Measurements from ENCODE around the gene PPM1A.

Gene PPM1A

GRCh38 chr14:60222820-60223219 lies 26.2 kb upstream of the PPM1A start:
- DNase-seq (ENCODE audit: low read depth), result no peak
- no peak overlapping the region for H3K4me3 ChIP-seq (ENCODE audit: low read depth, low read length)

GRCh38 chr14:60225265-60225664 lies 23.8 kb upstream of the PPM1A start:
- H3K4me3 ChIP-seq (ENCODE audit: low read depth, low read length), result no peak overlapping the region
- DNase-seq (ENCODE audit: low read depth), result no peak

- H3K4me3 ChIP-seq (ENCODE audit: low read depth, low read length), result no peak overlapping the region
- DNase-seq (ENCODE audit: low read depth), result no peak
Measured at GRCh38 chr14:60226298-60226697, 22.7 kb upstream of the PPM1A start.

GRCh38 chr14:60227291-60227690 lies 21.7 kb upstream of the PPM1A start:
- no peak for DNase-seq (ENCODE audit: low read depth)
- no peak overlapping the region for H3K4me3 ChIP-seq (ENCODE audit: low read depth, low read length)

GRCh38 chr14:60229614-60230013 lies 19.4 kb upstream of the PPM1A start:
- H3K4me3 ChIP-seq (ENCODE audit: low read depth, low read length), result no peak overlapping the region
- no peak for DNase-seq (ENCODE audit: low read depth)

GRCh38 chr14:60232185-60232584 lies 16.8 kb upstream of the PPM1A start:
- no peak for DNase-seq (ENCODE audit: low read depth)
- H3K4me3 ChIP-seq (ENCODE audit: low read depth, low read length), result no peak overlapping the region

GRCh38 chr14:60233251-60233650 lies 15.8 kb upstream of the PPM1A start:
- DNase-seq (ENCODE audit: low read depth), result no peak
- H3K4me3 ChIP-seq (ENCODE audit: low read depth, low read length), result no peak overlapping the region

- no peak for DNase-seq (ENCODE audit: low read depth)
- H3K4me3 ChIP-seq (ENCODE audit: low read depth, low read length), result no peak overlapping the region
Measured at GRCh38 chr14:60233891-60234290, 15.1 kb upstream of the PPM1A start.

GRCh38 chr14:60235440-60235839 lies 13.6 kb upstream of the PPM1A start:
- no peak overlapping the region for H3K4me3 ChIP-seq (ENCODE audit: low read depth, low read length)
- DNase-seq (ENCODE audit: low read depth), result no peak

GRCh38 chr14:60238955-60239354 lies 10.1 kb upstream of the PPM1A start:
- H3K4me3 ChIP-seq (ENCODE audit: low read depth, low read length), result no peak overlapping the region
- DNase-seq (ENCODE audit: low read depth), result no peak

GRCh38 chr14:60240139-60240856 lies 8.7 kb upstream of the PPM1A start:
- no peak for DNase-seq (ENCODE audit: low read depth)

GRCh38 chr14:60241091-60241490 lies 7.9 kb upstream of the PPM1A start:
- no peak for DNase-seq (ENCODE audit: low read depth)

More at GRCh38 chr14:60240139-60240856, 8.7 kb upstream of the PPM1A start:
- no peak overlapping the region for H3K4me3 ChIP-seq (ENCODE audit: low read depth, low read length)

GRCh38 chr14:60242429-60242828 lies 6.6 kb upstream of the PPM1A start:
- H3K4me3 ChIP-seq (ENCODE audit: low read depth, low read length), result no peak overlapping the region
- no peak for DNase-seq (ENCODE audit: low read depth)

More at GRCh38 chr14:60241091-60241490, 7.9 kb upstream of the PPM1A start:
- H3K4me3 ChIP-seq (ENCODE audit: low read depth, low read length), result no peak overlapping the region

GRCh38 chr14:60245380-60246177 lies 3.4 kb upstream of the PPM1A start:
- no peak for DNase-seq (ENCODE audit: low read depth)
- no peak overlapping the region for H3K4me3 ChIP-seq (ENCODE audit: low read depth, low read length)

- peak; percentile 86 for DNase-seq (ENCODE audit: low read depth)
- peak overlapping the region; percentile 73 for H3K4me3 ChIP-seq (ENCODE audit: low read depth, low read length)
Measured at GRCh38 chr14:60247994-60248696, 876 bp upstream of the PPM1A start.

- H3K4me3 ChIP-seq (ENCODE audit: low read depth, low read length), result peak overlapping the region; percentile 79
- DNase-seq (ENCODE audit: low read depth), result no peak
Measured at GRCh38 chr14:60249321-60250256, 568 bp downstream of the PPM1A start.

GRCh38 chr14:60250257-60251035 lies 1.4 kb downstream of the PPM1A start:
- no peak for DNase-seq (ENCODE audit: low read depth)

GRCh38 chr14:60251877-60252276 lies 2.9 kb downstream of the PPM1A start:
- no peak for DNase-seq (ENCODE audit: low read depth)
- no peak overlapping the region for H3K4me3 ChIP-seq (ENCODE audit: low read depth, low read length)

More at GRCh38 chr14:60250257-60251035, 1.4 kb downstream of the PPM1A start:
- H3K4me3 ChIP-seq (ENCODE audit: low read depth, low read length), result peak overlapping the region; percentile 79

Measured in skeletal muscle cell (primary cell).